Mucosa of descending colon (tissue), 3 donors: ENCODE measurements around the gene CASP10. TPM values are rescaled to one million over a fixed set of nuclear protein-coding genes. Genes with fewer than 3 reads are reported as not detected.

ENCODE experiments used
- ATAC-seq: fragments of 200-7000 bp; cut with Tn5 transposase; one replicate; pipeline ENCODE4 v1.9.1; 2020; ENCODE audit warnings: mild to moderate bottlenecking, moderate library complexity
- DNase-seq, 3 donors: peaks; one replicate each; pipeline ENCODE4 v3.0.0-alpha.2; 2020
- H3K36me3 ChIP-seq: fragments of 200-600 bp; one replicate; pipeline ENCODE4 v1.8.0; 2021; ENCODE audit warnings: low read depth, mild to moderate bottlenecking
- H3K4me1 ChIP-seq: fragments of 200-600 bp; one replicate; pipeline ENCODE4 v1.8.0; 2021; ENCODE audit warnings: low read depth, mild to moderate bottlenecking
- H3K4me3 ChIP-seq: fragments of 200-600 bp; one replicate; pipeline ENCODE4 v1.8.0; 2021; ENCODE audit warnings: mild to moderate bottlenecking
- H3K9me3 ChIP-seq: fragments of 200-600 bp; one replicate; pipeline ENCODE4 v1.8.0; 2021; ENCODE audit warnings: mild to moderate bottlenecking
- CTCF ChIP-seq: fragments of 200-600 bp; IDR thresholded peaks from one replicate; pipeline ENCODE4 v1.8.0; 2022; ENCODE audit warnings: antibody characterized with exemption, mild to moderate bottlenecking
- intact Hi-C, 2 donors: fragments of 100-400 bp; cut with DNase I in 1 of 2; cut with micrococcal nuclease in 1 of 2; formaldehyde crosslinking; loops; one replicate each; pipeline versions ENCODE4 v1.11.0 to v1.11.1; 2022; cut with DNase I, micrococcal nuclease
- total RNA-seq, 3 donors: library from RNA; stranded (reverse); fragmentation: NEBNext Ultra II Directional in 2 of 3; extraction: Animal tissue kit (Norgen Biotek cat#: 25700) in 2 of 3; gene quantifications; one replicate each; pipeline versions ENCODE4 v1.2.1 to v1.2.4, GENCODE V29; 2021 to 2023
- donor health status: DM: no; HTN: no; CAD: no; lungs with moderate emphysema.
- donor health status: DM: no; HTN: no; CAD: no.
- donor health status: DM: no; HTN: yes; CAD: no.

CASP10 gene
- total RNA-seq, 3 donors from 2014 or later, result 38.6 to 66.1 (median 58.5) TPM

GRCh38 chr2:201244829-201245228, 61.9 kb downstream of the CASP10 start:
- intact Hi-C loops, result no loop called here
- H3K36me3 ChIP-seq, result no peaks in the 10 kb centered on the region
- TF ChIP-seq CTCF, result no peak
- H3K9me3 ChIP-seq, result no peaks in the 10 kb centered on the region
- ATAC-seq (no peak), DNase-seq (no peak)
- no peak overlapping the region for H3K4me3 ChIP-seq
- H3K4me1 ChIP-seq, result no peaks in the 10 kb centered on the region

GRCh38 chr2:201246280-201246679, 63.3 kb downstream of the CASP10 start:
- no peak for ATAC-seq
- no peak for DNase-seq
- Histone ChIP-seq H3K4me1 (no peaks in the 10 kb centered on the region), H3K4me3 (no peak overlapping the region), H3K36me3 (no peaks in the 10 kb centered on the region), H3K9me3 (no peaks in the 10 kb centered on the region)
- intact Hi-C loops, result no loop called here
- no peak for TF ChIP-seq CTCF

- TF ChIP-seq CTCF, result no peak
- intact Hi-C loops, result no loop called here
- H3K9me3 ChIP-seq, result no peaks in the 10 kb centered on the region
- DNase-seq (no peak), ATAC-seq (no peak)
- H3K4me3 ChIP-seq, result no peak overlapping the region
- H3K4me1 ChIP-seq, result no peaks in the 10 kb centered on the region
- no peaks in the 10 kb centered on the region for H3K36me3 ChIP-seq
These were observed 65.4 kb downstream of the CASP10 start for GRCh38 chr2:201248288-201248844.

GRCh38 chr2:201249889-201250288, 66.9 kb downstream of the CASP10 start:
- H3K36me3 ChIP-seq, result no peaks in the 10 kb centered on the region
- H3K9me3 ChIP-seq, result no peaks in the 10 kb centered on the region
- H3K4me3 ChIP-seq, result no peak overlapping the region
- intact Hi-C loops, result no loop called here
- no peak for ATAC-seq
- no peaks in the 10 kb centered on the region for H3K4me1 ChIP-seq
- TF ChIP-seq CTCF, result no peak
- DNase-seq, result no peak

- ATAC-seq (no peak), DNase-seq (no peak)
- Histone ChIP-seq H3K36me3 (no peaks in the 10 kb centered on the region), H3K4me1 (no peaks in the 10 kb centered on the region), H3K9me3 (no peaks in the 10 kb centered on the region), H3K4me3 (no peak overlapping the region)
- intact Hi-C loops, result no loop called here
- no peak for TF ChIP-seq CTCF
These were observed 67.8 kb downstream of the CASP10 start for GRCh38 chr2:201250741-201251140.
